Activated CD4-positive, CD25-positive, alpha-beta regulatory T cell treated with anti-CD3 and anti-CD28 coated beads, Interleukin-2, amount 50 U/mL, for 16 hours (primary cell): ENCODE data around the gene TRIM28.
"Not testable (repeated sequence)": the region's sequence is repeated elsewhere in the genome, so short reads cannot be mapped to it uniquely, and the experiment has no call there.

ENCODE experiments used
- DNase-seq: peaks from one replicate; pipeline ENCODE4 v3.0.0-alpha.2; 2020; ENCODE audit warnings: low read depth, low spot score

The TRIM28 gene

GRCh38 chr19:58577581-58577980, 33.7 kb downstream of the TRIM28 start:
- DNase-seq = not testable (repeated sequence)

- no peak for DNase-seq
These were observed 34.4 kb downstream of the TRIM28 start for GRCh38 chr19:58578012-58578925.

GRCh38 chr19:58579473-58580142, 35.7 kb downstream of the TRIM28 start:
- DNase-seq = no peak

GRCh38 chr19:58581227-58582141, 37.6 kb downstream of the TRIM28 start:
- peak; percentile 77 for DNase-seq

GRCh38 chr19:58582985-58583384, 39.1 kb downstream of the TRIM28 start:
- no peak for DNase-seq

- DNase-seq = no peak
These were observed 40.9 kb downstream of the TRIM28 start for GRCh38 chr19:58584498-58585441.

- DNase-seq = no peak
These were observed 41.7 kb downstream of the TRIM28 start for GRCh38 chr19:58585442-58586132.

- no peak for DNase-seq
These were observed 42.4 kb downstream of the TRIM28 start for GRCh38 chr19:58586133-58586765.
